ENCODE results near the gene SH3BP5.

Gene SH3BP5

DNA sequence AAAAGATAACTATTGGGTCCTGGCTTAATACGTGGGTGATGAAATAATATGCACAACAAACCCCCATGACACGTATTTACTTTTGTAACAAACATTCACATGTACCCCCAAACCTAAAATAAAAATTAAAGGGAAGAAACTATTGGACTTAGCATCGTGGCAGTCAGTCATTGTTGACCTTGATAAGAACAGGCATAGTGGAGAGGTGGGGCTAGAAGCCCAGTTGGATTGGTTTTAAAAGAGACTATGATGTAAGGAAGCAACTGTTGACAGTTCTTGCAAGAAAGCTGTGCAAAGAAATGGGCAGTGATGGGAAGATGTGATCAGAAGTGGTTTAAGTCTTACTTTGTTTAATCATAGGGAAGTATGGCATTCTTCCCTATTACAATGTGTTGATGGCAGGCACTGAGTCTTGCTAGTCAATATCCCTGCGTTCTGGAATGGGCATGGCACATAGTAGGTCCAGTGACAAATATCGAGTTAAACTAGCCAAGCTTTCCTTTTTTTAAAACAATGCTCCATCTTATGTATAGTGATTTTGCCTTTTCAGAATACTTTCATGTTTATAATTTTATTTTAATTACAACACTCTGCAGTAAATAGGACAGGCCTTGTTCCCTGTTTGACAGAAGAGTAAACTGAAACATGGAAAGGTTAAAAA, 88.4 kb downstream of the SH3BP5 start:
- TF ChIP-seq MYC (IDR thresholded peaks at IDR 0.05; ENCODE audit: low read depth, low read length) (no peak), POLR2A (IDR thresholded peaks at IDR 0.05; ENCODE audit: extremely low read depth, insufficient read length) (no peak)
- TF ChIP-seq, protein P1, sequence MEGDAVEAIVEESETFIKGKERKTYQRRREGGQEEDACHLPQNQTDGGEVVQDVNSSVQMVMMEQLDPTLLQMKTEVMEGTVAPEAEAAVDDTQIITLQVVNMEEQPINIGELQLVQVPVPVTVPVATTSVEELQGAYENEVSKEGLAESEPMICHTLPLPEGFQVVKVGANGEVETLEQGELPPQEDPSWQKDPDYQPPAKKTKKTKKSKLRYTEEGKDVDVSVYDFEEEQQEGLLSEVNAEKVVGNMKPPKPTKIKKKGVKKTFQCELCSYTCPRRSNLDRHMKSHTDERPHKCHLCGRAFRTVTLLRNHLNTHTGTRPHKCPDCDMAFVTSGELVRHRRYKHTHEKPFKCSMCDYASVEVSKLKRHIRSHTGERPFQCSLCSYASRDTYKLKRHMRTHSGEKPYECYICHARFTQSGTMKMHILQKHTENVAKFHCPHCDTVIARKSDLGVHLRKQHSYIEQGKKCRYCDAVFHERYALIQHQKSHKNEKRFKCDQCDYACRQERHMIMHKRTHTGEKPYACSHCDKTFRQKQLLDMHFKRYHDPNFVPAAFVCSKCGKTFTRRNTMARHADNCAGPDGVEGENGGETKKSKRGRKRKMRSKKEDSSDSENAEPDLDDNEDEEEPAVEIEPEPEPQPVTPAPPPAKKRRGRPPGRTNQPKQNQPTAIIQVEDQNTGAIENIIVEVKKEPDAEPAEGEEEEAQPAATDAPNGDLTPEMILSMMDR (IDR thresholded peaks at IDR 0.05; ENCODE audit: low read depth, low read length) = no peak
- TF ChIP-seq, protein P2, sequence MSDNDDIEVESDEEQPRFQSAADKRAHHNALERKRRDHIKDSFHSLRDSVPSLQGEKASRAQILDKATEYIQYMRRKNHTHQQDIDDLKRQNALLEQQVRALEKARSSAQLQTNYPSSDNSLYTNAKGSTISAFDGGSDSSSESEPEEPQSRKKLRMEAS (IDR thresholded peaks at IDR 0.05; ENCODE audit: low read depth, low read length) = no peak
- no peak overlapping the region for H3K4me3 ChIP-seq (ENCODE audit: low read depth, low read length)
- DNase-seq (ENCODE audit: low read depth) = no peak

DNA sequence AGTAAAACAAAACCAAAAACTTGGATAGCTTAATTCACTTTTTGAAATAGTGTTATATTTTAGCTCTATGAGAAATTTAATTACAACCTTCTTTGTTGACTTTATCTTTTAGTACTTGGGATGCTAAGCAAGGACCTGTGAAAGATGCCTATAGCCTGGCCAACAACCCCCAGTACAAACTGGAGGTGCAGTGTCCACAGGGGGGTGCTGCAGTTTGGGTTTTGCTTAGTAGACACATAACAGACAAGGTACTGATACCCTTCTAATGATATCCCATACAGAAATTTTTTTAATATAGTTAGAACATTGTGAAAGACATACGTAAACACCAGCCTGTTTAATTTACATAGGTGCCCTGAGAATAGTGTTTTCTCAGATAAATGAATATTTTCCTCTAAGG, 91.0 kb downstream of the SH3BP5 start:
- no peak overlapping the region for H3K4me3 ChIP-seq (ENCODE audit: low read depth, low read length)
- DNase-seq (ENCODE audit: low read depth) = peak; percentile 56
- TF ChIP-seq, protein P1 (IDR thresholded peaks at IDR 0.05; ENCODE audit: low read depth, low read length) = peak; percentile 53
- TF ChIP-seq, protein P2 (IDR thresholded peaks at IDR 0.05; ENCODE audit: low read depth, low read length) = no peak

DNA sequence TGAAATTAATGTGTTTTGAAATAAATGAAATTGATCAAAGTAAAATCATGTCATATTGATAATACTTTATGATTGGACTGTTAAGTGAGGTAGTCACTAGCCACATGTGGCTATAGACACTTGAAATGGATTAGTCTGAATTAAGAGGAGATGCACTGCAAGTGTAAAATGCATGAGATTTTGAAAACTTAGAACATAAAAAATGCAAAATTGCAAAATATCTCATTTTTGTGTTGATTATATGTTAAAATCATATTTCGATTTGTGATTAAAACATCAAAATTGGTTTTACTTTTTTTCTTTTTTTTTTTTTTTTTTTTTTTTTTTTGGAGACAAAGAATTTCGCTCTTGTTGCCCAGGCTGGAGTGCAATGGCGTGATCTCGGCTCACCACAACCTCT, 103.1 kb downstream of the SH3BP5 start:
- DNase-seq (ENCODE audit: low read depth) = no peak
- TF ChIP-seq, protein P1 (IDR thresholded peaks at IDR 0.05; ENCODE audit: low read depth, low read length) = no peak
- TF ChIP-seq POLR2A (IDR thresholded peaks at IDR 0.05; ENCODE audit: extremely low read depth, insufficient read length) (no peak), MYC (IDR thresholded peaks at IDR 0.05; ENCODE audit: low read depth, low read length) (no peak)
- TF ChIP-seq, protein P2 (IDR thresholded peaks at IDR 0.05; ENCODE audit: low read depth, low read length) = no peak
- no peak overlapping the region for H3K4me3 ChIP-seq (ENCODE audit: low read depth, low read length)

DNA sequence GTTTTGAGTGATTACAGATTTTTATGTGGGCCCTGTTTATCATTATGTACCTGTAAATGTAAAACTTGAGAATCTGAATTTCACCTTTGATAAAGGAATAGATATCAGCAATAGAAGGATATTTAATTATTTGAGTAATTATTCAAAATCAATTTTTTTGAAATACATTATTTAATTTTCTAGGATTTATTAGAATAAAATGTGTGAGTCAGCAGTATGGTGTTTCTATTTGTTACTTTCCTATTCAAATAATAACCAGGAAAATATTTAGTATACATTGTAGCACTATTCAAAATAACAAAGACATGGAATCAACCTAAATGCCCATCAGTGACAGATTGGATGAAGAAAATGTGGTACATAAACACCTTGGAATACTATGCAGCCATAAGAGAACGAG, 104.2 kb downstream of the SH3BP5 start:
- DNase-seq (ENCODE audit: low read depth) = no peak
- H3K4me3 ChIP-seq (ENCODE audit: low read depth, low read length) = no peak overlapping the region
- TF ChIP-seq POLR2A (IDR thresholded peaks at IDR 0.05; ENCODE audit: extremely low read depth, insufficient read length) (no peak), MYC (IDR thresholded peaks at IDR 0.05; ENCODE audit: low read depth, low read length) (no peak)
- TF ChIP-seq, protein P2 (IDR thresholded peaks at IDR 0.05; ENCODE audit: low read depth, low read length) = no peak
- TF ChIP-seq, protein P1 (IDR thresholded peaks at IDR 0.05; ENCODE audit: low read depth, low read length) = no peak

DNA sequence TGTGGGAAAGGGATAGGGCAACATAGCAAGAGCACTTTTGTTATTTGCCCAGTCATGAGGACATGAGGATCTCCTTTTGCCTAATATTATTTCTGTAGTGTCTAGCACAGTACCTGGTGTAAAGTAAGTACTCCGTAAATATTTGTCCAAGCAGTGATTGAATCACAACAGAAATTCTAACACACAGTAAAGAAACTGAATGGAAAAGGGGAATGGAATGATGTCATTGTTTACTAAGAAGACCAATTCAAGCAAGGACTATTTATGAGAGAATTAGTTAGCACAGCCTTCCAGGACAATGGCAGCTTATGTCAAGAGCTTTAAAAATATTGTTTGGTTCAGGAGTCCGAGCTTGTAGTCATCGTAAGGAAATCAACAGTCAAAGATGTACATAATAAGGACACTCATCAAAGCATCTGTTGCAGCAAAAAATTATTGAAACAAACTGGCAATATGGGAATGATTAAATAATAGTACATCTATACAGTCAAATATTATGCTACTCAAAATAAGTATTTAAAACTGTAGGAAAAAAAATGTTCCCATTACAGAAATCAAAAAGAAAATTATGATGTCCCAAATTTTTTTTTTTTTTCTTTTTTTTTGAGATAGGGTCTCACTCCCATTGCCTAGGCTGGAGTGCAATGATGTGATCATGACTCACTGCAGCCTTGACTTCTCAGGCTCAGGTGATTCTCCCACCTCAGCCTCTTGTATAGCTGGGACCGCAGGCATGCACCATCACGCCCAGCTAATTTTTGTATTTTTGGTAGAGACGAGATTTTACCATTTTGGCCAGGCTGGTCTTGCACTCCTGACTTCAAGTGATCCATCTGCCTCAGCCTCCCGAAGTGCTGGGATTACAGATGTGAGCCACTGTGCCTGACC, 108.5 kb downstream of the SH3BP5 start:
- no peak overlapping the region for H3K4me3 ChIP-seq (ENCODE audit: low read depth, low read length)
- TF ChIP-seq, protein P2 (IDR thresholded peaks at IDR 0.05; ENCODE audit: low read depth, low read length) = no peak
- TF ChIP-seq POLR2A (IDR thresholded peaks at IDR 0.05; ENCODE audit: extremely low read depth, insufficient read length) = no peak
- TF ChIP-seq, protein P1 (IDR thresholded peaks at IDR 0.05; ENCODE audit: low read depth, low read length) = no peak
- DNase-seq (ENCODE audit: low read depth) = no peak
